DND-41 (cell line): ENCODE data around the gene DHX58.
A peak's percentile ranks its signal among the peaks of the same experiment; 100 is the strongest.

ENCODE experiments used
- ATAC-seq: fragments of 200-7000 bp; cut with Tn5 transposase; 3 replicates; pipeline ENCODE4 v1.9.1; 2021; ENCODE audit warnings: low read depth; ENCODE audit not compliant: insufficient read depth
- DNase-seq: peaks from one replicate; pipeline ENCODE4 v3.0.0-alpha.2; 2020
- H2AFZ ChIP-seq: 2 replicates; pipeline ENCODE4 v1.6.0; 2012; ENCODE audit warnings: low read depth, low read length
- H3K27ac ChIP-seq: 2 replicates; pipeline ENCODE4 v1.5.1; 2012; ENCODE audit warnings: low read length, inconsistent platforms
- H3K27me3 ChIP-seq: fragments of 200-600 bp; sonication (generic); 2 replicates; pipeline ENCODE4 v1.6.0; 2012; ENCODE audit warnings: low read length, mild to moderate bottlenecking, inconsistent platforms; ENCODE audit not compliant: insufficient read depth, poor library complexity
- H3K36me3 ChIP-seq: 2 replicates; pipeline ENCODE4 v1.5.1; 2012; ENCODE audit warnings: low read length, inconsistent platforms; ENCODE audit not compliant: insufficient read depth
- H3K4me1 ChIP-seq: 2 replicates; pipeline ENCODE4 v1.5.1; 2012; ENCODE audit warnings: mild to moderate bottlenecking, low read length; ENCODE audit not compliant: insufficient read depth
- H3K4me2 ChIP-seq: 2 replicates; pipeline ENCODE4 v1.6.0; 2012; ENCODE audit warnings: mild to moderate bottlenecking, moderate library complexity, low read length, inconsistent platforms; ENCODE audit not compliant: insufficient read depth
- H3K4me3 ChIP-seq, 2 experiments: fragments of 200-600 bp in 1 of 2; shearing (Covaris generic) in 1 of 2; 2 replicates each; pipeline ENCODE4 v1.5.1; 2012 to 2016; ENCODE audit warnings: inconsistent platforms in 2 of 2, low read length in 2 of 2, mild to moderate bottlenecking in 2 of 2, low read depth in 1 of 2, moderate library complexity in 1 of 2
- H3K79me2 ChIP-seq: 2 replicates; pipeline ENCODE4 v1.6.0; 2012; ENCODE audit warnings: low read length, inconsistent platforms; ENCODE audit not compliant: insufficient read depth
- H3K9ac ChIP-seq: 2 replicates; pipeline ENCODE4 v1.6.0; 2012; ENCODE audit warnings: low read depth, mild to moderate bottlenecking, inconsistent platforms, low read length, moderate library complexity
- H3K9me3 ChIP-seq: 2 replicates; pipeline ENCODE4 v1.5.1; 2012; ENCODE audit warnings: low read length, moderate library complexity, mild to moderate bottlenecking, inconsistent platforms; ENCODE audit not compliant: insufficient read depth, severe bottlenecking
- H4K20me1 ChIP-seq: 2 replicates; pipeline ENCODE4 v1.6.0; 2012; ENCODE audit warnings: low read length; ENCODE audit not compliant: insufficient read depth
- CTCF ChIP-seq: IDR thresholded peaks from 2 replicates; pipeline ENCODE4 v1.5.1; 2012; ENCODE audit warnings: borderline replicate concordance, low read length, moderate library complexity, mild to moderate bottlenecking; ENCODE audit not compliant: poor library complexity, severe bottlenecking; ENCODE audit errors: extremely low read depth
- EZH2 ChIP-seq: IDR thresholded peaks from 3 replicates; pipeline ENCODE4 v1.6.1; 2012; ENCODE audit warnings: borderline replicate concordance, low read depth, mild to moderate bottlenecking, moderate library complexity, low read length, inconsistent platforms; ENCODE audit not compliant: severe bottlenecking

Gene DHX58

GRCh38 chr17:42112552-42113176 is at the start of gene DHX58:
TSS of gene DHX58 (minus strand) at chr17:42112714. CDS start at chr17:42111892, 822 bp downstream.
- peak; percentile 88 for DNase-seq
- no peaks in the 10 kb centered on the region for H3K27me3 ChIP-seq
- peak within 1 kb of the TSS; percentile 25 to 62; a peak in 3 of 4 replicates for H3K4me3 ChIP-seq
- H3K4me1 ChIP-seq, result peaks cover 49% of the 10 kb centered on the region
- TF ChIP-seq EZH2 (no peak), CTCF (no peak)
- peak within 1 kb of the TSS; percentile 65 for H3K9ac ChIP-seq
- H4K20me1 ChIP-seq, result no peaks in the 10 kb centered on the region
- peaks cover 6% of the 10 kb centered on the region; the same call in 1 of the 2 replicates for H3K79me2 ChIP-seq
- peaks cover 41% of the 10 kb centered on the region for H3K36me3 ChIP-seq
- H3K4me2 ChIP-seq, result peak within 1 kb of the TSS; percentile 89
- ATAC-seq, result peak; percentile 90
- H3K27ac ChIP-seq, result peak within 1 kb of the TSS; percentile 94
- peak within 1 kb of the TSS; percentile 83 for H2AFZ ChIP-seq
- no peaks in the 10 kb centered on the region for H3K9me3 ChIP-seq

- Histone ChIP-seq H3K4me3 (no peak overlapping the region), H3K27ac (no peak overlapping the region), H3K4me2 (no peak overlapping the region), H3K4me1 (peaks cover 7% of the 10 kb centered on the region), H3K79me2 (no peaks in the 10 kb centered on the region), H3K9me3 (no peaks in the 10 kb centered on the region), H3K36me3 (no peaks in the 10 kb centered on the region), H4K20me1 (no peaks in the 10 kb centered on the region), H2AFZ (no peak overlapping the region), H3K27me3 (no peaks in the 10 kb centered on the region), H3K9ac (no peak overlapping the region)
- DNase-seq (no peak), ATAC-seq (no peak)
- no peak for TF ChIP-seq CTCF
- TF ChIP-seq EZH2, result no peak
Observed at GRCh38 chr17:42160531-42160910, 48.0 kb upstream of the DHX58 start.

- Histone ChIP-seq H3K4me3 (no peak overlapping the region), H3K4me1 (peaks cover 11% of the 10 kb centered on the region), H3K36me3 (no peaks in the 10 kb centered on the region), H2AFZ (no peak overlapping the region; the same call in 1 of the 2 replicates), H3K4me2 (no peak overlapping the region), H3K9me3 (no peaks in the 10 kb centered on the region), H3K9ac (no peak overlapping the region), H3K27me3 (no peaks in the 10 kb centered on the region), H3K27ac (no peak overlapping the region), H3K79me2 (no peaks in the 10 kb centered on the region), H4K20me1 (no peaks in the 10 kb centered on the region)
- ATAC-seq, result no peak
- no peak for TF ChIP-seq CTCF
- no peak for TF ChIP-seq EZH2
- no peak for DNase-seq
Observed at GRCh38 chr17:42159796-42160530, 47.4 kb upstream of the DHX58 start.
